ENCODE results near the gene KLK15.

Gene KLK15

DNA sequence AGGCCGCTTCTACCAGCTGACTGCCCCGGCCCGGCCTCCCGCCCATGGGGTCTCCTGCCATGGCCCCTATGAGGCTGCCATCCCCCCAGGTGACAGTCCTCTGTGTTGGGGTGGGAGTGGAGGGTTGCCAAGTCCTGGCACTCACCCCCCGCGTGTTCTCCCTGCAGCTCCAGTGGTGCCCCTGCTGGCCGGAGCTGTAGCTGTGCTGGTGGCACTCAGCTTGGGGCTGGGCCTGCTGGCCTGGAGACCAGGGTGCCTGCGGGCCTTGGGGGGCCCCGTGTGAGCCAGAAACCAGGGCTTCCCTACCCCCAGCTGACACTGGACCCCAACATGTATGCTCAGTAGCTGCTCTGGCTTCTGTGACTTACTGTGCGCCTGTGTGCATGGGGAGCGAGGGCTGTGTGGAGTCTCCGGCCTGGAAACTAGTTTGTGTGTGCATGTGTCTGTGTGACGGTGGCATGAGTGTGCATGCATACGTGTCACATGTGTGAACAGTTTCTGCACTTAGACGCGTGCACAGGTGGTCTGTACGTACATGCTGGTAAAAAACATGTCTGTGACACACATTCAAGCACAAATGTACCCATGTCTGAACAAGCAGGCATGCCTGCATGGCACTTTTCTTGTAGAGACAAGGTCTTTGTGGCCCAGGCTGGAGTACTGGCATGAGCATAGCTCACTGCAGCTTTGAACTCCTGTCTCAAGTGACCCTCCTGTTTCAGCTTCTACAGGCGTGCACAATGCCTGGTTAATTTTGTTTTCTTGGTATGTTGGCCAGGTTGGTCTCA is 38.3 kb downstream of the KLK15 start:
- TF ChIP-seq, protein P1, sequence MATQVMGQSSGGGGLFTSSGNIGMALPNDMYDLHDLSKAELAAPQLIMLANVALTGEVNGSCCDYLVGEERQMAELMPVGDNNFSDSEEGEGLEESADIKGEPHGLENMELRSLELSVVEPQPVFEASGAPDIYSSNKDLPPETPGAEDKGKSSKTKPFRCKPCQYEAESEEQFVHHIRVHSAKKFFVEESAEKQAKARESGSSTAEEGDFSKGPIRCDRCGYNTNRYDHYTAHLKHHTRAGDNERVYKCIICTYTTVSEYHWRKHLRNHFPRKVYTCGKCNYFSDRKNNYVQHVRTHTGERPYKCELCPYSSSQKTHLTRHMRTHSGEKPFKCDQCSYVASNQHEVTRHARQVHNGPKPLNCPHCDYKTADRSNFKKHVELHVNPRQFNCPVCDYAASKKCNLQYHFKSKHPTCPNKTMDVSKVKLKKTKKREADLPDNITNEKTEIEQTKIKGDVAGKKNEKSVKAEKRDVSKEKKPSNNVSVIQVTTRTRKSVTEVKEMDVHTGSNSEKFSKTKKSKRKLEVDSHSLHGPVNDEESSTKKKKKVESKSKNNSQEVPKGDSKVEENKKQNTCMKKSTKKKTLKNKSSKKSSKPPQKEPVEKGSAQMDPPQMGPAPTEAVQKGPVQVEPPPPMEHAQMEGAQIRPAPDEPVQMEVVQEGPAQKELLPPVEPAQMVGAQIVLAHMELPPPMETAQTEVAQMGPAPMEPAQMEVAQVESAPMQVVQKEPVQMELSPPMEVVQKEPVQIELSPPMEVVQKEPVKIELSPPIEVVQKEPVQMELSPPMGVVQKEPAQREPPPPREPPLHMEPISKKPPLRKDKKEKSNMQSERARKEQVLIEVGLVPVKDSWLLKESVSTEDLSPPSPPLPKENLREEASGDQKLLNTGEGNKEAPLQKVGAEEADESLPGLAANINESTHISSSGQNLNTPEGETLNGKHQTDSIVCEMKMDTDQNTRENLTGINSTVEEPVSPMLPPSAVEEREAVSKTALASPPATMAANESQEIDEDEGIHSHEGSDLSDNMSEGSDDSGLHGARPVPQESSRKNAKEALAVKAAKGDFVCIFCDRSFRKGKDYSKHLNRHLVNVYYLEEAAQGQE (IDR thresholded peaks at IDR 0.05; ENCODE audit: insufficient read depth in 1 of 2, low read depth in 2 of 2, low read length in 2 of 2), result no peak
- TF ChIP-seq SIN3A (IDR thresholded peaks at IDR 0.05; ENCODE audit: borderline replicate concordance, insufficient read depth, low read length), result no peak
- TF ChIP-seq TAF1 (IDR thresholded peaks at IDR 0.05; ENCODE audit: borderline replicate concordance, insufficient read depth, low read length), result no peak; the same call in 1 of the 2 replicates
- peak; percentile 91 for TF ChIP-seq POLR2AphosphoS5 (IDR thresholded peaks at IDR 0.05; ENCODE audit: low read depth, low read length)
- peak; percentile 46 for TF ChIP-seq FOXP2 (optimal IDR thresholded peaks at IDR 0.05; ENCODE audit: borderline replicate concordance, extremely low read depth, extremely low read length, insufficient read depth)

DNA sequence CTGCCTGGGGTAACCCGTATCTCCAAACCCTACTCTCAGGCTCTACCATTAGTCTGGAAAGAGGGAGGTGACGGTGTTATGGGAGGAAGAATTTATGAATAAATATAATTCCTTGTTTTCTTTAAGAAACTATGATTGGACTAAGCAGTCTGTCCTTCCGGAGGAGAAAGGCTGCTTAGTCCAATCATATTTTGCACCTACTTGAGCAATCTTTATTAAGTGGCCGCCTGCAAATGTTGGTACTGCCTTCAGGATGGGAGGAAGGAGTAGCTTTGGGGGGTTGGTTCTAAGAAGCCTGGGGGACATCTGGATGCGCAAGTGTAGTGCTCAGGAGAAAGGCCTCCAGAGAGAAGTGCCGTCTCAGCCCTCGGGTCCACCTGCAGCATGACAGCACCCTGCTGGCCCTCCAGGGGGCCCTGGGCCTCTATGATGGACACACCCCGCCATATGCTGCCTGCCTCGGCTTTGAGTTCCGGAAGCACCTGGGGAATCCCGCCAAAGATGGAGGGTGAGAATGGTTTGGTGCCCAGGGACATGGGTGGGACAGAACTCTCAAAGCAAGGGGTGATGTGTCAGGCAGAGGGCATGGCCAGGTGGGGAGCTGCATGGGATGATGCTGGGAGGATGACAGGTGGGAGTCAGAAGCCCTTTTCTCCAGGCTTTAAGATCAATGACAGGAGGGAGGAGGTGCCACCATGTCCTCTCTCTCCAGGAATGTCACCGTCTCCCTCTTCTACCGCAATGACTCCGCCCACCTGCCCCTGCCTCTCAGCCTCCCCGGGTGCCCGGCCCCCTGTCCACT is 39.1 kb downstream of the KLK15 start:
- TF ChIP-seq SIN3A (IDR thresholded peaks at IDR 0.05; ENCODE audit: borderline replicate concordance, insufficient read depth, low read length) (peak; percentile 7; the same call in 1 of the 2 replicates), POLR2AphosphoS5 (IDR thresholded peaks at IDR 0.05; ENCODE audit: low read depth, low read length) (no peak; the same call in 1 of the 2 replicates)

- TF ChIP-seq POLR2AphosphoS5 (IDR thresholded peaks at IDR 0.05; ENCODE audit: low read depth, low read length) (no peak), TAF1 (IDR thresholded peaks at IDR 0.05; ENCODE audit: borderline replicate concordance, insufficient read depth, low read length) (no peak), SIN3A (IDR thresholded peaks at IDR 0.05; ENCODE audit: borderline replicate concordance, insufficient read depth, low read length) (no peak), FOXP2 (optimal IDR thresholded peaks at IDR 0.05; ENCODE audit: borderline replicate concordance, extremely low read depth, extremely low read length, insufficient read depth) (no peak)
- TF ChIP-seq, protein P1 (IDR thresholded peaks at IDR 0.05; ENCODE audit: insufficient read depth in 1 of 2, low read depth in 2 of 2, low read length in 2 of 2), result no peak
Observed at GRCh38 chr19:50793558-50794065, 39.8 kb downstream of the KLK15 start.

- no peak for TF ChIP-seq TAF1 (IDR thresholded peaks at IDR 0.05; ENCODE audit: borderline replicate concordance, insufficient read depth, low read length)
- TF ChIP-seq POLR2AphosphoS5 (IDR thresholded peaks at IDR 0.05; ENCODE audit: low read depth, low read length), result no peak; the same call in 1 of the 2 replicates
- TF ChIP-seq, protein P1 (IDR thresholded peaks at IDR 0.05; ENCODE audit: insufficient read depth in 1 of 2, low read depth in 2 of 2, low read length in 2 of 2), result no peak
- no peak for TF ChIP-seq FOXP2 (optimal IDR thresholded peaks at IDR 0.05; ENCODE audit: borderline replicate concordance, extremely low read depth, extremely low read length, insufficient read depth)
- no peak for TF ChIP-seq SIN3A (IDR thresholded peaks at IDR 0.05; ENCODE audit: borderline replicate concordance, insufficient read depth, low read length)
Observed at GRCh38 chr19:50792272-50793250, 40.8 kb downstream of the KLK15 start.

All from PFSK-1 (cell line).